Stomach (tissue), 4 donors: ENCODE measurements around the gene EML6.

Source experiments
- POLR2A ChIP-seq, 4 donors: fragments of 450-650 bp; IDR thresholded peaks; one replicate each; pipeline ENCODE4 v1.6.1; 2016; ENCODE audit warnings: antibody characterized with exemption in 4 of 4, control low read depth in 2 of 4, mild to moderate bottlenecking in 1 of 4, moderate library complexity in 1 of 4
- POLR2AphosphoS5 ChIP-seq, 3 donors: sonication (generic); formaldehyde crosslinking; IDR thresholded peaks; one replicate each; pipeline ENCODE4 v1.6.1; 2016; ENCODE audit warnings: antibody characterized with exemption in 3 of 3

DNA sequence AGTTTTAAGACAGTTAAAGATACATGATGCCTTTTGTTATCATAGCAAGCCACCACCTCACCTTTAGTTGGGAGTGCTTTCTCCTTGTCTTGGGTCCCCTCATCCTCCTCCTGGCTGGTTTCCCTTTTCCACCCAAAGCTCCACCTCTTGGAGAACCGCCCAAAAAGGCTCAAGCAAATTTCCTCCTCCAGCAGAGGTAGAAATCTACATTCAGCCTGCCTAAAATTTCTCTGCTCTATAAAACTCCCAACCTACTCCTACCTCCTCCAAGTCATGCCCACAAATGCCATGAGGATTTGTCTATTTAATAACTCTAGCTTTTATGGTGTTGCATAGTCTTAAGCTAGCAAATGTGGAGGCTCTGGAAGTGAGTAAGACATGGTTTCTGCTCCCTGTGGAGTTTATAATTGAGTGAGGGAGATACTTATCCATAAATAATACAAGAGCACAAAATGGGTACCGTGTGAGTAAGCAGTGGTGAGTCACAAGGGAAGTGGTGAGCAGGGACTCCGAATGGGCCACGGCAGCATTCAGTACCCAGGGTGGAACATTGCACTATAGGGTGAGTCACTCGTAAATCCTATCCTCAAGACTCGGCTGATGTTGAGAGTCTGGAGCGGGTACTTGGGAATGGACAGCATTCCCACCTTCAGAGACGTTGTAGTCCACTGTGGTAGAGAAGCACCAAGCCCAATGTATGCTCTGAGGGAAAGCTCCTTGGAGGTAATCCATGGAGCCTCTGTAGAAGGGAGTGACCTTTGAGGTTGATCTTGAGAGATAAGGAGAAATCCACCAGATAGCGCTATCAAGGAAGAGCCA, 180.5 kb downstream of the EML6 start:
- peak in 2 of 3 donors; percentile 6 to 49 for TF ChIP-seq POLR2AphosphoS5 (IDR thresholded peaks at IDR 0.05)
- TF ChIP-seq POLR2A (IDR thresholded peaks at IDR 0.05) = no peak
